DMS79 (cell line): ENCODE measurements around the gene SLA2.
"Not testable (repeated sequence)": the region's sequence is repeated elsewhere in the genome, so short reads cannot be mapped to it uniquely, and the experiment has no call there.

Experiments
- DNase-seq: peaks from one replicate; lab custom pipeline; 2025; lab: John Stamatoyannopoulos, UW

SLA2 gene

DNA sequence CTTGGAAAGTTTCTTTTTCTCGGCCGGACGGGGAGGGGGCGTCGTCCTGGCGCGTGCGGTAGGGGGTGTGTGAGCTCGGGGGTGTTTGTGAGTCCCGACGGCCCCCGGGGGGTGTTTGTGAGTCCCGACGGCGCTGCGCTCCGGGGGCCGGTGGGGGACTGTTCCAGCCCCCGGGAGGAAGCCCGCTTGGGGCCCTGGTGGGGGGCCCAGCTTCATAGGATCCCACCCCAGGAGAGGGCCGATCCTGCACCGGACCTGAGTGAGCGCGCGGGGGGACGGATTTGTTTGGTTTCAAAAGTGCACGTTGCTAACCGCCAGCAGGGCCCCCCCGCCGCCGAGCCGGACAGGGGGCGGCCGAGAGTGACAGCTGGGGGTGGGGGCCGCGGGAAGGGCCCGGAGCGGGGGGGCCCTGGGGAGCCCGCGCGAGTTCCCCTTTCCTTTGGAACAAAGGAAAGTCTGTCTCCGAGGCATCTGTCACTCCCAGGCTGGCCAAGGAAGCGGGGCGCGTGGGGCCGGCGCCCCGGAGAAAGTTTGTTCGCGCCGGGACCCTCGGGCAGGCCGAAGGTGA, 72.1 kb downstream of the SLA2 start:
- no peak for DNase-seq

DNA sequence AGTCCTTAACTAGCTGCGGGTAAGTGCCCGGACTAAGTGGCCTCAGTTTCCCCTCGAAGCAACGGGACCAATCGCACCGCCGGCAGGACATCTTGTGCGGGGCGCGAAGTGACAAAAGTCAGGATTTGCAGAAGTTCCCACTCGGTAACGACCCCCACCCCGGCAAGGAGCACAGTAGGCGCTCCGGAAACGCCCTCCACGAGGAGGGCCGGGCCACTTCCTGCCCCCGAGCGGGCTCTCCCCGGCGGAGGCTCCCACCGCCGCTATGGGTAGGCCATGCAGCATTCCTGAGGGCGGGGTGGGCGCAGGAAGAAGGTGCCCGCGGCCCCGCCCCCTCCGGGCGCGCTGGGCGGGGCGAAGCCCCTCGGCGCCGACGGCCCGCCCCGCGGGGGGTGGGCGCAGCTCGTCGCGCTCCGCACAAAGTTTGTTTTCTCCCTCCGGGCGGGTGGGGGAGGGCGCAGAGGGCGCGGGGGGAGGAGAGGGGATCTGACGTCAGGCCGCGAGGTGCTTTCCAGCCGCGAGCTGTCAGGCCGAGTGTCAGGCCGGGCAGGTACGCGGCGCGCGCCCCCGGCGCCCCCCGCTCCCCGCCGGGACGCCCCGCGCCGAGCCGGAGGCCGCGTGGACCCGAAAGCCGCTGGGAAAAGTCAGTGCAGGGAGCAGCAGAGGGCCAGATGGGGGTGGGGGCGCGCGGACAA, 72.7 kb downstream of the SLA2 start, which contains the start of gene TGIF2:
TSS of gene TGIF2 (plus strand) at position 495 of the 695 bp plus-strand sequence. CDS start 5,178 bp downstream, outside the sequence.
- no peak for DNase-seq

DNA sequence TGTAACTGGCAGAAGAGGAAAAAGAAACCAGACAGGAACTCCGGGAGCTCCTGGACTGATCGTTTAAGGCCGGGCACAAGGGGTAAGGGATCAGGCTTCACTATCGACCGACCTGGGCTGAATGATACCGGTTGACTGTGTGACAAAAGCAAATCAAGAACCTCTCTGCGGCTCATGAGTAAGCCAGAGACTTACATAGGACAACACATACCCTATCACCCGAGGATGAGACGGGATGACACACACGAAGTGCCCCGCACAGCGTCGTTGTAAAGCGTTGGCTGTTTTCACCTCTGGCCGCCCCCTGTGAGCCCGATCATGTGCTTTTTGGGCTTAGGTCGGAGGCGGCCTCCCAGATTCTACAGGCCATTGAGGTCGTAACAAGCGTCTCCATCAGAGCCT, 73.3 kb downstream of the SLA2 start:
- no peak for DNase-seq

DNA sequence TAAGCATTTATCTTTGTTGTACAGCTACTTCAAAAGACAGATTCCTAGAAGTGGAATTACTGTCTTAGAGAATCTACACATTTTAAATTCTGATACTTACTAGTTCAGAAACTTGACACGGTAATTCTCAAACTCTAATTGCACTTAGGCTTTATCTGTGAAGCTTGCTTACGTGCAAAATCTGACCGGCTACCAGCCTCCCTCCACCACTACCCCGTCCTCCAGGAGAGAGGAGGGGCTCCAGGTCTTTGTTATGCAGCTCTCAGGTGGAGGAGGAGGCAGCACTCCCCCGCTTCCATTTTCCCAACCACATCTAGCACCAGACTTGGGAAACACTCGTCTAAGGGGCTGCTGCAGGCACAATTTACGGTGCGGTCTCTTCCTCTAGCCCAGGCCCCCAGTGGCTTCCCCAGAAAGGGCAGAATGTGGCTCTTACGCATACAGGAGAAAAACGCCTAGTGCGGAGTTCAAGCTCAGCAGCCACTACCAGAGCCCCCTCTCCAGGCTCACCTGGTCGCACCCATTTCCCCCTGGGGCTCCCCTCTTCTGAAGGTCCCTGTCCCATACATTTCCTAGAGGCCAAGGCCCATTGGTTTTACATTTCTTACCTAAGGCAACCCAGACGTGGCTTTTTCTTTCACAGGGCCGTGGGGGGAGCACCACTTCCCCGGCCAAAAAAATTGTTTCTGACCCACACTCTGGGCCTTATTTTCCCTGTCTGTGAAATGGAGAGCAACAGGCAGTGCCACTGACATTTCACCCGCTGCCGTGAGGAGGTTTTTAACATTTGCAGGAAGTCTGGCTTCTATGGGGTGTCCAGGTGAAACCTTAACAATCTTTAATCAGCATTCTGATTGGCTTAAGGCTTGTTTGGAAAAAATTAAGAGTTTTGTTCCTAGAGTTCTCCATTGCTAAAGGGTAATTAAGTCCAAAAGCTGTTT, 74.2 kb downstream of the SLA2 start:
- no peak for DNase-seq

DNA sequence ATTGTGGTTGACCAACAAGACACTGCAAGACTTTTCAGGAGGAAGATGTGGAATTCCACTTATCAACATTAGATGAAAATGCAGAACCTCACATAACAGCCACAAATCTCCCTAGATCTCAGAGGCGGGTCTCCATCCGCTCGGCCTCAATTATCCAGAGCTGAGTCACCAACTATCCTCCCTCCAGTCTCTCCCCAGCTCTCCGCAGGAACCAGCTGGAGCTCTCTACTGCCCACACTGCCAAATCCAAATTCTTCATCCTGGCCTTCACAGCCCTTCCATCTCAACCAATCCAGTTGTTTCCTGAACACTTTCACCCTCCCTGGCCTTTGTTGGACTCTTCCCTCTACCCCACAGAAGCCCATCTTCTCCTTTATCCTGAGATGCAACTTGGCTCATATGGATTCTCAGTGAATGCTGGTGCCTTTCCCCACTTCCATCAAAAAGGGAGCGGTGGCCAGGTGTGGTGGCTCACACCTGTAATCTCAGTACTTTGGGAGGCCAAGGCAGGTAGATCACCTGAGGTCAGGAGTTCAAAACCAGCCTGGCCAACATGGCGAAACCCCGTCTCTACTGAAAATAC, 76.1 kb downstream of the SLA2 start:
- DNase-seq, result no peak

DNA sequence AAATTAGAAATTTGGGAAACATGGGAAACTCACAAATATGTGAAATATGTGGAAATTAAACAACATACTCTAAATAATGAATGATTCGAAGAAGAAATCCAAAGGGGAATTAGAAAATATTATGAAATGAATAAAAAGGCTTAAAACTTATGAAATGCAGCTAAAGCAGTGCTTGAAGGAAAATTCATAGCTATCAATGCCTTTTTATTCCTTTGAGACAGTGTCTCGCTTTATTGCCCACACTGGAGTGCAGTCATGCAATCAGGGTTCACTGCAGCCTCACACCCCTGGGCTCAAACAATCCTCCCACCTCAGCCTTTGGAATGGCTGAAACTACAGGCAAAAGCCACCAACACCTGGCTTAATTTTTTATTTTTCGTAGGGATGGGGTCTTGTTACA, 80.5 kb downstream of the SLA2 start:
- no peak for DNase-seq

DNA sequence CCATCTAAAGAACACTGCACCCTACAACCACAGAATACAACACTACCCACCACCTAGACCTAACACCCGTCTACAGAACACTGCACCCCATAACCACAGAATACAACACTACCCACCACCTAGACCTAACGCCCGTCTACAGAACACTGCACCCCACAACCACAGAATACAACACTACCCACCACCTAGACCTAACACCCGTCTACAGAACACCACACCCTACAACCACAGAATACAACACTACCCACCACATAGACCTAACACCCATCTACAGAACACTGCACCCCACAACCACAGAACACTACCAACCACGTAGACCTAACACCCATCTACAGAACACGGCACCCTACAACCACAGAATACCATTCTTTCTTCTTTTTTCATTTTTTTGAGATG, 81.3 kb downstream of the SLA2 start:
- DNase-seq, result not testable (repeated sequence)

DNA sequence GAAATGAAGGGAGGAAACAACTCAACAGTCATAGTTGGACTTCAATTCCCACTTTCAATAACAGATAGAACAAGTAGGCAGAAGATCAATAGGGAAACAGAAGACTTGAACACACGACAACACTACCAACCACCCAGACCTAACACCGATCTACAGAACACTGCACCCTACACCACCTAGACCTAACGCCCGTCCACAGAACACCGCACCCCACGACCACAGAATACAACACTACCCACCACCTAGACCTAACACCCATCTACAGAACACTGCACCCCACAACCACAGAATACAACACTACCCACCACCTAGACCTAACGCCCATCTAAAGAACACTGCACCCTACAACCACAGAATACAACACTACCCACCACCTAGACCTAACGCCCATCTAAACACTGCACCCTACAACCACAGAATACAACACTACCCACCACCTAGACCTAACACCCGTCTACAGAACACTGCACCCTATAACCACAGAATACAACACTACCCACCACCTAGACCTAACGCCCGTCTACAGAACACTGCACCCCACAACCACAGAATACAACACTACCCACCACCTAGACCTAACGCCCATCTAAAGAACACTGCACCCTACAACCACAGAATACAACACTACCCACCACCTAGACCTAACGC, 81.8 kb downstream of the SLA2 start:
- DNase-seq, result not testable (repeated sequence)

DNA sequence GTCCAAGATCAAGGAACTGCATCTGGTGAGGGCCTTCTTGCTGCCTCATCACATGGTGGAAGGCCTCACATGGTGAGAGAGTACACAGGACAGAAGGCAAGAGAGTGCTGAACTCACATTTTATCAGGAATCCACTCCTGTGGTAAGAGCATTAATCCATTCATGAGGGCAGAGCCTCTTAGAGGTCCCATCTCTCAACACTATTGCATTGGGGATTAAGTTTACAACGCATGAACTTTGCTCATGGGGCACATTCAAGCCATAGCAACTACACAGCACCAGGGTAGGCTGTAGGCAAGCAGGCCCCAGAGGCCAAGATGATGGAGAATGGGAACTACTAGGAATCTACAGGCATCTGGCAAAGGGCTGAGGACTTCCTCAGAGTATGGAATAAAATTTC, 82.6 kb downstream of the SLA2 start:
- DNase-seq, result no peak

DNA sequence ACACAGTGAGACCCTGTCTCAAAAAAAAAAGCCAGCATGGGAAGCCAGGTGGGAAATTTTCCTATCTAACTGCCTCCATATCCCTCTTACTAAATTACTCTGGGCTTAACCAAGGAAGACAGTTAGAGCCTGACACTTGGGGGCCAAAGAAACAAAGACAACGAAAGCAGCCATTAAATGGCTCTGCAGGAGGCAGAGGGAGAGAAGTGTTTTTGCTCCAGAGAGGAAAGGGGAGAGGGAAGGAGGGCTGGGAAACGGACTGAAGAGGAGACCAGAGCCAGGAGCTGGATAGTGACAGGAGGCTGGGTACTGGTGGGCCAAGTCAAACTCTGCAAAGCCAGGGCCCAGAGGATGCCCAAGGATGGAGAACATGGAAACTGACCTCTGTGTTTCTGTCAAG, 83.3 kb downstream of the SLA2 start:
- DNase-seq, result no peak
